Measurements from ENCODE around the gene BYSL. TPM values are rescaled to one million over a fixed set of nuclear protein-coding genes. Genes with fewer than 3 reads are reported as not detected.

BYSL gene
- total RNA-seq, 1 donor from 2014 or later: 32.8 TPM

GRCh38 chr6:41921712-41921998 lies 356 bp downstream of the BYSL start:
- Mint-ChIP-seq H3K27me3 (ENCODE audit: low read depth) (no peaks in the 10 kb centered on the region), H3K27ac (peak overlapping the region; percentile 100), H3K4me1 (peaks cover 34% of the 10 kb centered on the region), H3K4me3 (peak overlapping the region; percentile 99), H3K36me3 (peaks cover 17% of the 10 kb centered on the region), H3K9me3 (no peaks in the 10 kb centered on the region)
- DNase-seq (ENCODE audit: low spot score in 2 of 2, unreplicated experiment in 2 of 2): no peak
- TF ChIP-seq CTCF (IDR thresholded peaks at IDR 0.05; ENCODE audit: unreplicated experiment): no peak

GRCh38 chr6:41922154-41922553 lies 855 bp downstream of the BYSL start:
- no peak for TF ChIP-seq CTCF (IDR thresholded peaks at IDR 0.05; ENCODE audit: unreplicated experiment)
- Mint-ChIP-seq H3K4me3 (peak overlapping the region; percentile 99), H3K36me3 (peaks cover 17% of the 10 kb centered on the region), H3K27me3 (ENCODE audit: low read depth) (no peaks in the 10 kb centered on the region), H3K4me1 (peaks cover 34% of the 10 kb centered on the region), H3K9me3 (no peaks in the 10 kb centered on the region), H3K27ac (peak overlapping the region; percentile 100)
- no peak for DNase-seq (ENCODE audit: low spot score in 2 of 2, unreplicated experiment in 2 of 2)

- DNase-seq (ENCODE audit: low spot score in 2 of 2, unreplicated experiment in 2 of 2): no peak
- Mint-ChIP-seq H3K9me3 (no peaks in the 10 kb centered on the region), H3K27me3 (ENCODE audit: low read depth) (no peaks in the 10 kb centered on the region), H3K4me3 (no peak overlapping the region), H3K36me3 (peaks cover 33% of the 10 kb centered on the region), H3K27ac (no peak overlapping the region), H3K4me1 (peaks cover 17% of the 10 kb centered on the region)
- TF ChIP-seq CTCF (IDR thresholded peaks at IDR 0.05; ENCODE audit: unreplicated experiment): no peak
Measured at GRCh38 chr6:41927253-41927652, 6.0 kb downstream of the BYSL start.

- Mint-ChIP-seq H3K27me3 (ENCODE audit: low read depth) (no peaks in the 10 kb centered on the region), H3K27ac (no peak overlapping the region), H3K36me3 (peaks cover 33% of the 10 kb centered on the region), H3K9me3 (no peaks in the 10 kb centered on the region), H3K4me1 (no peaks in the 10 kb centered on the region), H3K4me3 (no peak overlapping the region)
- DNase-seq (ENCODE audit: low spot score in 2 of 2, unreplicated experiment in 2 of 2): no peak
- no peak for TF ChIP-seq CTCF (IDR thresholded peaks at IDR 0.05; ENCODE audit: unreplicated experiment)
Measured at GRCh38 chr6:41929924-41930323, 8.6 kb downstream of the BYSL start.

- peaks cover 3% of the 10 kb centered on the region for H3K4me1 Mint-ChIP-seq
- no peaks in the 10 kb centered on the region for H3K27me3 Mint-ChIP-seq (ENCODE audit: low read depth)
- H3K27ac Mint-ChIP-seq: no peak overlapping the region
- H3K4me3 Mint-ChIP-seq: no peak overlapping the region
- H3K36me3 Mint-ChIP-seq: peaks cover 31% of the 10 kb centered on the region
- H3K9me3 Mint-ChIP-seq: no peaks in the 10 kb centered on the region
- DNase-seq (ENCODE audit: low spot score in 2 of 2, unreplicated experiment in 2 of 2): no peak
- TF ChIP-seq CTCF (IDR thresholded peaks at IDR 0.05; ENCODE audit: unreplicated experiment): no peak
Measured at GRCh38 chr6:41931792-41932191, 10.5 kb downstream of the BYSL start.

- no peak overlapping the region for H3K4me3 Mint-ChIP-seq
- H3K36me3 Mint-ChIP-seq: peaks cover 28% of the 10 kb centered on the region
- TF ChIP-seq CTCF (IDR thresholded peaks at IDR 0.05; ENCODE audit: unreplicated experiment): no peak
- peaks cover 6% of the 10 kb centered on the region for H3K4me1 Mint-ChIP-seq
- H3K9me3 Mint-ChIP-seq: no peaks in the 10 kb centered on the region
- H3K27ac Mint-ChIP-seq: no peak overlapping the region
- H3K27me3 Mint-ChIP-seq (ENCODE audit: low read depth): no peaks in the 10 kb centered on the region
- no peak for DNase-seq (ENCODE audit: low spot score in 2 of 2, unreplicated experiment in 2 of 2)
Measured at GRCh38 chr6:41932378-41932777, 11.1 kb downstream of the BYSL start.
